Measurements from ENCODE around the gene AGAP4. TPM values are rescaled to one million over a fixed set of nuclear protein-coding genes. Genes with fewer than 3 reads are reported as not detected.

The AGAP4 gene
- 2.0 and 3.2 TPM in 2 replicates for total RNA-seq

DNA sequence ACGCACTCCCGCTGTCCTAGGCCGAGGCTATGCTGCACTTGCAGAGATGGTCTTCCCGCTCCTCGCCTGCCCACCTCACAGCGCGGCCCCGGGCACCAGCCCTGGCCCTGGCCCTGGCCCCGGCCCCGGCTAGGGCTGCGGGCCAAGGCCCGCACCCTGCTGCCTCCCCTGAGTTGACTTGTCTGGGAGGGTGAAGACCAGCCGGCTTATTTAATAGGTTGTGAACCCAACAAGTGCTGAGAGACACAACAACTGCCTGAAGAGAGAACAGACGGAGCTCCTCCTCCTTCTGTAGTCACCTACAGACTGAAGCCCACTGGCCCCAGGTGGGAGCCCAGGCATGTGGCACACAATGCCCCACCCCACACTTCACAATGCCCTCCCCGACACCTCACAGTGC lies at the start of gene AGAP4:
AGAP4 (minus strand) TSS at position 101 of the 400 bp plus-strand sequence. CDS start 153 bp downstream, outside the sequence.

Other genes starting within 250 kb of the AGAP4 start
- 3.6 and 4.4 TPM in 2 replicates for gene ZFAND4, start 174.7 kb downstream of the AGAP4 start, total RNA-seq
- 40.5 and 54.4 TPM in 2 replicates for gene WASHC2C, start 120.2 kb downstream of the AGAP4 start, total RNA-seq
- gene TIMM23, start 125.0 kb upstream of the AGAP4 start, total RNA-seq, result 71.3 and 83.0 TPM in 2 replicates
- gene NCOA4, start 183.1 kb upstream of the AGAP4 start, total RNA-seq, result 208 and 235 TPM in 2 replicates
- not detected in 2 replicates for gene MSMB, start 198.8 kb upstream of the AGAP4 start, total RNA-seq